GM20431 (cell line): ENCODE measurements around the gene CD302.
"Not testable (repeated sequence)": the region's sequence is repeated elsewhere in the genome, so short reads cannot be mapped to it uniquely, and the experiment has no call there.

Experiments used
- in situ Hi-C: fragments of 300-500 bp; cut with MseI, MboI; formaldehyde crosslinking; loops from one replicate; pipeline ENCODE4 v1.15.0; 2020; ENCODE audit warnings: low sequenced_read_pairs; ENCODE audit not compliant: unreplicated experiment

The CD302 gene

GRCh38 chr2:159755788-159756187, 42.2 kb downstream of the CD302 start:
- in situ Hi-C loops: no loop called here

GRCh38 chr2:159755014-159755413, 43.0 kb downstream of the CD302 start:
- in situ Hi-C loops: no loop called here

- in situ Hi-C loops: no loop called here
Measured at GRCh38 chr2:159753797-159754196, 44.2 kb downstream of the CD302 start.

GRCh38 chr2:159750873-159751272, 47.1 kb downstream of the CD302 start:
- in situ Hi-C loops: no loop called here

GRCh38 chr2:159748089-159748488, 49.9 kb downstream of the CD302 start:
- in situ Hi-C loops: no loop called here

GRCh38 chr2:159745237-159745636, 52.8 kb downstream of the CD302 start:
- in situ Hi-C loops: not testable (repeated sequence)

GRCh38 chr2:159744363-159744762, 53.6 kb downstream of the CD302 start:
- in situ Hi-C loops: no loop called here

- in situ Hi-C loops: no loop called here
Measured at GRCh38 chr2:159742846-159743245, 55.2 kb downstream of the CD302 start.

GRCh38 chr2:159738509-159739390, 59.3 kb downstream of the CD302 start:
- in situ Hi-C loops: no loop called here

- in situ Hi-C loops: no loop called here
Measured at GRCh38 chr2:159737917-159738296, 60.1 kb downstream of the CD302 start.

- in situ Hi-C loops: no loop called here
Measured at GRCh38 chr2:159737292-159737916, 60.6 kb downstream of the CD302 start.

- in situ Hi-C loops: no loop called here
Measured at GRCh38 chr2:159736048-159736447, 62.0 kb downstream of the CD302 start.

- in situ Hi-C loops: no loop called here
Measured at GRCh38 chr2:159735648-159736047, 62.4 kb downstream of the CD302 start.

GRCh38 chr2:159728629-159729028, 69.4 kb downstream of the CD302 start:
- in situ Hi-C loops: no loop called here

GRCh38 chr2:159725713-159726112, 72.3 kb downstream of the CD302 start:
- in situ Hi-C loops: no loop called here

- in situ Hi-C loops: not testable (repeated sequence)
Measured at GRCh38 chr2:159724795-159725572, 73.0 kb downstream of the CD302 start.

- in situ Hi-C loops: no loop called here
Measured at GRCh38 chr2:159722580-159722979, 75.4 kb downstream of the CD302 start.

- in situ Hi-C loops: no loop called here
Measured at GRCh38 chr2:159720676-159721075, 77.3 kb downstream of the CD302 start.
